ENCODE results near the gene CHGA.

CHGA gene

GRCh38 chr14:92978229-92979021 lies 55.5 kb downstream of the CHGA start:
- no peak overlapping the region for H3K27ac Mint-ChIP-seq
- no peak for DNase-seq
- H3K9me3 Mint-ChIP-seq: peaks cover 43% of the 10 kb centered on the region
- peaks cover 90% of the 10 kb centered on the region for H3K36me3 Mint-ChIP-seq (ENCODE audit: low read depth)
- no peak overlapping the region for H3K4me3 Mint-ChIP-seq
- H3K4me1 Mint-ChIP-seq (ENCODE audit: low read depth): no peaks in the 10 kb centered on the region
- no peaks in the 10 kb centered on the region for H3K27me3 Mint-ChIP-seq

DNA sequence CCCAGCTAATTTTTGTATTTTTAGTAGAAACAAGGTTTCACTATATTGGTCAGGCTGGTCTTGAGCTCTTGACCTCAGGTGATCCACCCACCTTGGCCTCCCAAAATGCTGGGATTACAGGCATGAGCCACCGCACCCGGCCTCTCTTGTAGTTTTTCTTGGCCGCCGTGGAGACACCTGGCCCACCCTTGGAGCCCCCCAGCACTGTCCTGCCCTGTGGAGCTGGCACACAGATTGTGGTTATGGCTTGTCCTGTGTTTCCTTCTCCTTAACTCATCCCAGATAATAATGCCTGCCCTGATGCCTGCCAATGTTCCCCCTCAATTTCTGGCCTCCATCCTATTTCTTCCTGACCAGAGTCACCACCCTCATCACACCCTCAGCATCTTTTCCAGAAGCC lies 57.9 kb downstream of the CHGA start:
- Mint-ChIP-seq H3K36me3 (ENCODE audit: low read depth) (peaks cover 92% of the 10 kb centered on the region), H3K27ac (no peak overlapping the region)

DNA sequence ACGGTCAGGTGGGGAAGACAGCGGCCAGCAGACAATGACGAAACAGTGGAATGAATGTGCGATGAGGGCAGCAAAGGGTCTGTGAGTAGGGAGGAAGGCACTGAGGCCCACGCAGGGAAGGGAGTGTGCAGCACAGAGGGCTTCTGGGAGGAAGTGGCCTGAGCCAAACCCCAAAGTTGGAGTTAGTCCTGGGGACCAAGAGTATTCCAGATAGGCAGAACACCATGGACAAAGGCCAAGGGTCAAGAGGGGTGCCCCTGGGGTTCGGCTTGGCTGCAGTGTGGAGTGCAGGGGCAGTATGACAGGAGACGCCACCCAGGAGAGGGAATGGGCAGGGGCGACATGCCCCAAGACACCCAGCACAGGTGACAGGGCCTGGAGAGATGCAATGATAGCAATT lies 58.8 kb downstream of the CHGA start:
- no peaks in the 10 kb centered on the region for H3K27me3 Mint-ChIP-seq
- H3K27ac Mint-ChIP-seq: no peak overlapping the region
- H3K9me3 Mint-ChIP-seq: peaks cover 35% of the 10 kb centered on the region
- peaks cover 83% of the 10 kb centered on the region for H3K36me3 Mint-ChIP-seq (ENCODE audit: low read depth)
- peaks cover 4% of the 10 kb centered on the region for H3K4me1 Mint-ChIP-seq (ENCODE audit: low read depth)
- no peak for DNase-seq
- H3K4me3 Mint-ChIP-seq: no peak overlapping the region

More for the DNA sequence above, 57.9 kb downstream of the CHGA start:
- H3K4me1 Mint-ChIP-seq (ENCODE audit: low read depth): peaks cover 4% of the 10 kb centered on the region
- no peak for DNase-seq
- no peak overlapping the region for H3K4me3 Mint-ChIP-seq
- no peaks in the 10 kb centered on the region for H3K27me3 Mint-ChIP-seq
- peaks cover 42% of the 10 kb centered on the region for H3K9me3 Mint-ChIP-seq

DNA sequence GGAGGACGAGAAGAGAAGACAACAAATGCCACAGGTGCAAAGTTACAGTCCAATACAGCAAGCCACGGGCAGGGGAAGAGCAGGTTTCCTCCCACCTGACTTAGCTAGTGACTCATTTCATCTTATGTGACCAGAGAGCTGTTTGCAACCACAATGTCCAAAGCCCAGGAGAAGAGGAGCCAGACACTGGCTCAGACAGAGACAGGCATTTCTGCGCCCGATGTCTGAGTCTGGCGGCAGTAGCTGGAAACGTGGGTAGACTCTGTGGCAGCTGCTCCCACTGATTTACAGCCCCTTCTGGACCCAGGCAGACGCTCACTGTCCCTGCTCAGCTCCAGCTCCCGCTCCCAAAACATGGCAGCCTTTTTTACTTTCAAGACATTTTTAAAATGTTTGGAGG lies 60.0 kb downstream of the CHGA start:
- no peak for DNase-seq
- Mint-ChIP-seq H3K27me3 (no peaks in the 10 kb centered on the region), H3K9me3 (peaks cover 24% of the 10 kb centered on the region), H3K36me3 (ENCODE audit: low read depth) (peaks cover 71% of the 10 kb centered on the region), H3K4me1 (ENCODE audit: low read depth) (peaks cover 4% of the 10 kb centered on the region), H3K4me3 (no peak overlapping the region), H3K27ac (no peak overlapping the region)

- no peak overlapping the region for H3K4me3 Mint-ChIP-seq
- DNase-seq: no peak
- peaks cover 60% of the 10 kb centered on the region for H3K36me3 Mint-ChIP-seq (ENCODE audit: low read depth)
- H3K9me3 Mint-ChIP-seq: peaks cover 17% of the 10 kb centered on the region
- no peaks in the 10 kb centered on the region for H3K27me3 Mint-ChIP-seq
- H3K27ac Mint-ChIP-seq: no peak overlapping the region
- peaks cover 4% of the 10 kb centered on the region for H3K4me1 Mint-ChIP-seq (ENCODE audit: low read depth)
Measured at GRCh38 chr14:92984082-92984788, 61.3 kb downstream of the CHGA start.

All from activated T-cell treated with anti-CD3 and anti-CD28 coated beads, Interleukin-2, amount 50 U/mL, for 24 hours (primary cell).